ENCODE results near the gene WLS. TPM values are rescaled to one million over a fixed set of nuclear protein-coding genes. Genes with fewer than 3 reads are reported as not detected.
"Not testable (repeated sequence)": the region's sequence is repeated elsewhere in the genome, so short reads cannot be mapped to it uniquely, and the experiment has no call there.

WLS gene
- polyA plus RNA-seq, 1 donor from 2014 or later = 8.8 TPM

- Histone ChIP-seq H3F3A (ENCODE audit: insufficient read depth, low read length, poor library complexity, severe bottlenecking) (no peaks in the 10 kb centered on the region), H3K27me3 (ENCODE audit: insufficient read depth, low read depth, low read length) (no peaks in the 10 kb centered on the region), H3K9me2 (ENCODE audit: insufficient read depth, low read length) (no peaks in the 10 kb centered on the region), H2AFZ (ENCODE audit: low read depth, low read length) (no peak overlapping the region), H3K4me3 (ENCODE audit: low read length) (no peak overlapping the region), H3K4me2 (ENCODE audit: low read length) (no peak overlapping the region), H3K9me3 (ENCODE audit: low read length) (no peaks in the 10 kb centered on the region), H3K9ac (ENCODE audit: low read length) (no peak overlapping the region), H3K79me2 (replicated peaks; ENCODE audit: insufficient read depth, low read length) (no peaks in the 10 kb centered on the region), H3K27ac (ENCODE audit: low read length) (no peak overlapping the region), H3K36me3 (ENCODE audit: insufficient read depth, low read length) (no peaks in the 10 kb centered on the region), H4K20me1 (ENCODE audit: insufficient read depth) (no peaks in the 10 kb centered on the region)
- TF ChIP-seq EZH2 (IDR thresholded peaks at IDR 0.05; ENCODE audit: borderline replicate concordance, insufficient read depth, low read length, poor library complexity, severe bottlenecking) (no peak), TAF1 (IDR thresholded peaks at IDR 0.05; ENCODE audit: low read depth) (no peak), CTCF (IDR thresholded peaks at IDR 0.05; ENCODE audit: poor library complexity, severe bottlenecking) (no peak), EP300 (conservative IDR thresholded peaks at IDR 0.05; ENCODE audit: poor library complexity, severe bottlenecking) (no peak), REST (IDR thresholded peaks at IDR 0.05; ENCODE audit: borderline replicate concordance) (no peak), SMC3 (conservative IDR thresholded peaks at IDR 0.05; ENCODE audit: poor library complexity) (no peak), POLR2AphosphoS5 (IDR thresholded peaks at IDR 0.05) (no peak), MXI1 (conservative IDR thresholded peaks at IDR 0.05; ENCODE audit: poor library complexity, severe bottlenecking) (no peak), RAD21 (conservative IDR thresholded peaks at IDR 0.05) (no peak)
Observed at GRCh38 chr1:68163220-68163619, 69.1 kb downstream of the WLS start.

- Histone ChIP-seq H3K79me2 (replicated peaks; ENCODE audit: insufficient read depth, low read length) (no peaks in the 10 kb centered on the region), H3K4me3 (ENCODE audit: low read length) (no peak overlapping the region), H4K20me1 (ENCODE audit: insufficient read depth) (no peaks in the 10 kb centered on the region), H3K9me3 (ENCODE audit: low read length) (no peaks in the 10 kb centered on the region), H2AFZ (ENCODE audit: low read depth, low read length) (no peak overlapping the region), H3K9ac (ENCODE audit: low read length) (no peak overlapping the region), H3K36me3 (ENCODE audit: insufficient read depth, low read length) (no peaks in the 10 kb centered on the region), H3K27ac (ENCODE audit: low read length) (no peak overlapping the region), H3F3A (ENCODE audit: insufficient read depth, low read length, poor library complexity, severe bottlenecking) (no peaks in the 10 kb centered on the region), H3K9me2 (ENCODE audit: insufficient read depth, low read length) (no peaks in the 10 kb centered on the region), H3K4me2 (ENCODE audit: low read length) (no peak overlapping the region), H3K27me3 (ENCODE audit: insufficient read depth, low read depth, low read length) (no peaks in the 10 kb centered on the region)
- TF ChIP-seq REST (IDR thresholded peaks at IDR 0.05; ENCODE audit: borderline replicate concordance) (no peak), EP300 (conservative IDR thresholded peaks at IDR 0.05; ENCODE audit: poor library complexity, severe bottlenecking) (no peak), TAF1 (IDR thresholded peaks at IDR 0.05; ENCODE audit: low read depth) (no peak), POLR2AphosphoS5 (IDR thresholded peaks at IDR 0.05) (no peak), RAD21 (conservative IDR thresholded peaks at IDR 0.05) (no peak), SMC3 (conservative IDR thresholded peaks at IDR 0.05; ENCODE audit: poor library complexity) (no peak), MXI1 (conservative IDR thresholded peaks at IDR 0.05; ENCODE audit: poor library complexity, severe bottlenecking) (no peak), EZH2 (IDR thresholded peaks at IDR 0.05; ENCODE audit: borderline replicate concordance, insufficient read depth, low read length, poor library complexity, severe bottlenecking) (no peak), CTCF (IDR thresholded peaks at IDR 0.05; ENCODE audit: poor library complexity, severe bottlenecking) (no peak)
Observed at GRCh38 chr1:68162761-68163160, 69.6 kb downstream of the WLS start.

GRCh38 chr1:68161672-68162071 lies 70.7 kb downstream of the WLS start:
- H4K20me1 ChIP-seq (ENCODE audit: insufficient read depth); H3K4me2 ChIP-seq (ENCODE audit: low read length); H3F3A ChIP-seq (ENCODE audit: insufficient read depth, low read length, poor library complexity, severe bottlenecking); H3K36me3 ChIP-seq (ENCODE audit: insufficient read depth, low read length); H3K9ac ChIP-seq (ENCODE audit: low read length); H3K27me3 ChIP-seq (ENCODE audit: insufficient read depth, low read depth, low read length); H2AFZ ChIP-seq (ENCODE audit: low read depth, low read length); H3K9me2 ChIP-seq (ENCODE audit: insufficient read depth, low read length); H3K4me3 ChIP-seq (ENCODE audit: low read length); H3K79me2 ChIP-seq (replicated peaks; ENCODE audit: insufficient read depth, low read length); H3K27ac ChIP-seq (ENCODE audit: low read length); H3K9me3 ChIP-seq (ENCODE audit: low read length): not testable (repeated sequence)

Measured in neural cell (in vitro differentiated cells).